ENCODE results near the gene ARHGAP25.

The ARHGAP25 gene

GRCh38 chr2:68690851-68691250 is 43.8 kb upstream of the ARHGAP25 start:
- H3K4me1 ChIP-seq (ENCODE audit: insufficient read depth, poor library complexity, severe bottlenecking), result no peaks in the 10 kb centered on the region
- no peaks in the 10 kb centered on the region for H3K27me3 ChIP-seq (ENCODE audit: insufficient read depth, poor library complexity, severe bottlenecking)
- no peak for ATAC-seq (ENCODE audit: low read depth)
- no peak for DNase-seq (ENCODE audit: low spot score)
- H3K4me3 ChIP-seq (ENCODE audit: severe bottlenecking), result no peak overlapping the region
- H3K36me3 ChIP-seq (ENCODE audit: low read depth), result no peaks in the 10 kb centered on the region
- H3K27ac ChIP-seq (ENCODE audit: poor library complexity, severe bottlenecking), result no peak overlapping the region
- no peaks in the 10 kb centered on the region for H3K9me3 ChIP-seq (ENCODE audit: severe bottlenecking)
- TF ChIP-seq, protein P1, sequence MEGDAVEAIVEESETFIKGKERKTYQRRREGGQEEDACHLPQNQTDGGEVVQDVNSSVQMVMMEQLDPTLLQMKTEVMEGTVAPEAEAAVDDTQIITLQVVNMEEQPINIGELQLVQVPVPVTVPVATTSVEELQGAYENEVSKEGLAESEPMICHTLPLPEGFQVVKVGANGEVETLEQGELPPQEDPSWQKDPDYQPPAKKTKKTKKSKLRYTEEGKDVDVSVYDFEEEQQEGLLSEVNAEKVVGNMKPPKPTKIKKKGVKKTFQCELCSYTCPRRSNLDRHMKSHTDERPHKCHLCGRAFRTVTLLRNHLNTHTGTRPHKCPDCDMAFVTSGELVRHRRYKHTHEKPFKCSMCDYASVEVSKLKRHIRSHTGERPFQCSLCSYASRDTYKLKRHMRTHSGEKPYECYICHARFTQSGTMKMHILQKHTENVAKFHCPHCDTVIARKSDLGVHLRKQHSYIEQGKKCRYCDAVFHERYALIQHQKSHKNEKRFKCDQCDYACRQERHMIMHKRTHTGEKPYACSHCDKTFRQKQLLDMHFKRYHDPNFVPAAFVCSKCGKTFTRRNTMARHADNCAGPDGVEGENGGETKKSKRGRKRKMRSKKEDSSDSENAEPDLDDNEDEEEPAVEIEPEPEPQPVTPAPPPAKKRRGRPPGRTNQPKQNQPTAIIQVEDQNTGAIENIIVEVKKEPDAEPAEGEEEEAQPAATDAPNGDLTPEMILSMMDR (IDR thresholded peaks at IDR 0.05; ENCODE audit: poor library complexity, severe bottlenecking), result no peak

GRCh38 chr2:68692511-68692910 is 42.1 kb upstream of the ARHGAP25 start:
- ATAC-seq (ENCODE audit: low read depth) (no peak), DNase-seq (ENCODE audit: low spot score) (no peak)
- Histone ChIP-seq H3K36me3 (ENCODE audit: low read depth) (no peaks in the 10 kb centered on the region), H3K27me3 (ENCODE audit: insufficient read depth, poor library complexity, severe bottlenecking) (no peaks in the 10 kb centered on the region), H3K27ac (ENCODE audit: poor library complexity, severe bottlenecking) (no peak overlapping the region), H3K4me1 (ENCODE audit: insufficient read depth, poor library complexity, severe bottlenecking) (no peaks in the 10 kb centered on the region), H3K4me3 (ENCODE audit: severe bottlenecking) (no peak overlapping the region), H3K9me3 (ENCODE audit: severe bottlenecking) (no peaks in the 10 kb centered on the region)
- TF ChIP-seq, protein P1 (IDR thresholded peaks at IDR 0.05; ENCODE audit: poor library complexity, severe bottlenecking), result no peak

- Histone ChIP-seq H3K27me3 (ENCODE audit: insufficient read depth, poor library complexity, severe bottlenecking) (no peaks in the 10 kb centered on the region), H3K27ac (ENCODE audit: poor library complexity, severe bottlenecking) (no peak overlapping the region)
- ATAC-seq (ENCODE audit: low read depth), result no peak
Observed at GRCh38 chr2:68693951-68694350, 40.7 kb upstream of the ARHGAP25 start.

GRCh38 chr2:68695971-68696370 is 38.6 kb upstream of the ARHGAP25 start:
- ATAC-seq (ENCODE audit: low read depth) (no peak), DNase-seq (ENCODE audit: low spot score) (no peak)
- Histone ChIP-seq H3K9me3 (ENCODE audit: severe bottlenecking) (no peaks in the 10 kb centered on the region), H3K4me3 (ENCODE audit: severe bottlenecking) (no peak overlapping the region), H3K27ac (ENCODE audit: poor library complexity, severe bottlenecking) (no peak overlapping the region), H3K4me1 (ENCODE audit: insufficient read depth, poor library complexity, severe bottlenecking) (no peaks in the 10 kb centered on the region), H3K36me3 (ENCODE audit: low read depth) (no peaks in the 10 kb centered on the region), H3K27me3 (ENCODE audit: insufficient read depth, poor library complexity, severe bottlenecking) (no peaks in the 10 kb centered on the region)
- TF ChIP-seq, protein P1 (IDR thresholded peaks at IDR 0.05; ENCODE audit: poor library complexity, severe bottlenecking), result no peak

More at GRCh38 chr2:68693951-68694350, 40.7 kb upstream of the ARHGAP25 start:
- TF ChIP-seq, protein P1 (IDR thresholded peaks at IDR 0.05; ENCODE audit: poor library complexity, severe bottlenecking), result no peak
- no peaks in the 10 kb centered on the region for H3K4me1 ChIP-seq (ENCODE audit: insufficient read depth, poor library complexity, severe bottlenecking)
- H3K9me3 ChIP-seq (ENCODE audit: severe bottlenecking), result no peaks in the 10 kb centered on the region
- no peak overlapping the region for H3K4me3 ChIP-seq (ENCODE audit: severe bottlenecking)
- H3K36me3 ChIP-seq (ENCODE audit: low read depth), result no peaks in the 10 kb centered on the region
- DNase-seq (ENCODE audit: low spot score), result no peak

DNA sequence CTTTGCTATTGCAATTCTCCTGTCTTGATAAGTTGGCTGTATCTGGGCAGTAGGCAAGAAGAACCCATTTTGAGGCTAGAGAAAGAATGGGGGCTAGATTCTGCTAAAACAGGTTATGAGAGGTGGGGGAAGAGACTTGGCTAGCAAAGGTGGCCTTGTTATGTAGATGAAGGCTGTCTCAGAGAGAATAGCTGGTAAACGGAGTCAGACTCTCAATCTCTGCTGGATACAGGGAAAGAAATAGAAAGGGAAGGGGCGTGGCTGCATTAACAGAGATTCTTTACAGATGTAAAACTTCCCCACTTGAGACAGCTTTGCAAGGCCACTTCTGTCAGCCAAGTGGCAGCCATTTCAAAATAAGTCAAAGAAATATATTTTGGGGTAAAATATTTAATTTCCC is 38.1 kb upstream of the ARHGAP25 start:
- Histone ChIP-seq H3K4me1 (ENCODE audit: insufficient read depth, poor library complexity, severe bottlenecking) (no peaks in the 10 kb centered on the region), H3K36me3 (ENCODE audit: low read depth) (no peaks in the 10 kb centered on the region), H3K27me3 (ENCODE audit: insufficient read depth, poor library complexity, severe bottlenecking) (peaks cover under 1% of the 10 kb centered on the region), H3K4me3 (ENCODE audit: severe bottlenecking) (no peak overlapping the region), H3K27ac (ENCODE audit: poor library complexity, severe bottlenecking) (no peak overlapping the region), H3K9me3 (ENCODE audit: severe bottlenecking) (no peaks in the 10 kb centered on the region)
- DNase-seq (ENCODE audit: low spot score) (no peak), ATAC-seq (ENCODE audit: low read depth) (no peak)
- TF ChIP-seq, protein P1 (IDR thresholded peaks at IDR 0.05; ENCODE audit: poor library complexity, severe bottlenecking), result no peak

Measured in RWPE2 (cell line).